Nephron progenitor cell (in vitro differentiated cells): ENCODE measurements around the gene THAP8.

Source experiments
- DNase-seq: peaks from one replicate; pipeline ENCODE4 v3.0.0; 2021
- H3K27ac Mint-ChIP-seq: 2 replicates; pipeline ENCODE4 v1.8.0; 2021; ENCODE audit warnings: mild to moderate bottlenecking, moderate library complexity, mixed read lengths
- H3K27me3 Mint-ChIP-seq: 2 replicates; pipeline ENCODE4 v1.8.0; 2021; ENCODE audit warnings: mild to moderate bottlenecking, low read depth, mixed read lengths; ENCODE audit not compliant: poor library complexity
- H3K36me3 Mint-ChIP-seq: 2 replicates; pipeline ENCODE4 v1.8.0; 2021; ENCODE audit warnings: low read depth, mixed read lengths
- H3K4me1 Mint-ChIP-seq: 2 replicates; pipeline ENCODE4 v1.8.0; 2021; ENCODE audit warnings: mixed read lengths
- H3K4me3 Mint-ChIP-seq: 2 replicates; pipeline ENCODE4 v1.8.0; 2021; ENCODE audit warnings: mild to moderate bottlenecking, moderate library complexity, mixed read lengths
- H3K9me3 Mint-ChIP-seq: 2 replicates; pipeline ENCODE4 v1.8.0; 2021; ENCODE audit warnings: mild to moderate bottlenecking, moderate library complexity, mixed read lengths
- CTCF ChIP-seq: fragments of 200-600 bp; sonication (generic); IDR thresholded peaks from 2 replicates; pipeline ENCODE4 v1.5.0; 2021; ENCODE audit warnings: antibody characterized with exemption

The THAP8 gene

DNA sequence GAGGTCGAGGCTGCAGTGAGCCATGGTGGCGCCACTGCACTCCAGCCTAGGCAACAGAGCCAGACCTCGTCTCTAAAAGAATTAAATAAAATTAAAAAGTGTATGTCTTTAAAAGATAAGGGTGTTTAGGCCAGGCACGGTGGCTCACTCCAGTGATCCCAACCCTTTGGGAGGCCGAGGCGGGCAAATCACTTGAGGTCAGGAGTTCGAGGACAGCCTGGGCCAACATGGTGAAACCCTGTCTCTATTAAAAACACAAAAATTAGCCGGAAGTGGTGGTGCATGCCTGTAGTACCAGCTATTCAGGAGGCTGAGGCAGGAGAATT, 66.6 kb downstream of the THAP8 start:
- TF ChIP-seq CTCF, result no peak
- no peak overlapping the region for H3K4me3 Mint-ChIP-seq
- H3K36me3 Mint-ChIP-seq, result no peaks in the 10 kb centered on the region
- no peaks in the 10 kb centered on the region for H3K9me3 Mint-ChIP-seq
- no peak overlapping the region for H3K27ac Mint-ChIP-seq
- peaks cover 92% of the 10 kb centered on the region for H3K27me3 Mint-ChIP-seq
- DNase-seq, result no peak
- peaks cover 5% of the 10 kb centered on the region for H3K4me1 Mint-ChIP-seq

GRCh38 chr19:35986664-35987570, 67.2 kb downstream of the THAP8 start:
- H3K36me3 Mint-ChIP-seq, result no peaks in the 10 kb centered on the region
- DNase-seq, result peak; percentile 60
- peaks cover 5% of the 10 kb centered on the region for H3K4me1 Mint-ChIP-seq
- no peak overlapping the region for H3K27ac Mint-ChIP-seq
- H3K9me3 Mint-ChIP-seq, result no peaks in the 10 kb centered on the region
- H3K4me3 Mint-ChIP-seq, result peak overlapping the region; percentile 78
- H3K27me3 Mint-ChIP-seq, result peaks cover 93% of the 10 kb centered on the region
- no peak for TF ChIP-seq CTCF

DNA sequence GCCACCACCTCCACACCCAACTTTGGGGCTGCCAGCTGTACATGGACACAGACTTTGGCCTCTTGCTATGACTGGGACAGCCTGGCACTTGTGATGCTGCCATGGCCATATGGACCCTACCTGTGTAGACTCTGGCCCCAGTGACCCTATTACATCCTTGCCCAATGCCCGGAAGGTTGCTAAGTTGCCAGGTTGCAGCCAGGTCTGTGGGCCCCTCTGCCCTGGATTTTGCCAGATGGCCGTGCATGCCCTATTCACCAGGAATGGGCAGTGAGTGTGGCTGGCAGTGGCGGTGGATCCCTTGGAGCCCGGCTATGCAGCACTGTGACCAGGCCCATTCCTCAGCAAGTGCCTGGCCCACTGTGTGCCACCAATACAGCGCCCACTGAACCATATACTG, 68.0 kb downstream of the THAP8 start:
- Mint-ChIP-seq H3K4me3 (peak overlapping the region; percentile 65), H3K36me3 (no peaks in the 10 kb centered on the region), H3K9me3 (no peaks in the 10 kb centered on the region), H3K4me1 (peaks cover 5% of the 10 kb centered on the region), H3K27me3 (peaks cover 92% of the 10 kb centered on the region), H3K27ac (no peak overlapping the region)
- no peak for DNase-seq
- no peak for TF ChIP-seq CTCF
